Gastrocnemius medialis (tissue), 4 donors: ENCODE data around the gene RRP36. TPM values are rescaled to one million over a fixed set of nuclear protein-coding genes. Genes with fewer than 3 reads are reported as not detected.
"Not testable (repeated sequence)": the region's sequence is repeated elsewhere in the genome, so short reads cannot be mapped to it uniquely, and the experiment has no call there.

Experiments
- ATAC-seq, 2 donors: fragments of 150-250 bp; one replicate each; pipeline ENCODE4 v1.9.1; 2016
- DNase-seq, 2 donors: peaks; one replicate each; pipeline ENCODE4 v3.0.0-alpha.2; 2019
- H3K27ac ChIP-seq, 4 donors: fragments of 200-600 bp; sonication (generic); 1 replicate in 1 of 4; 2 replicates in 3 of 4; pipeline ENCODE4 v1.5.1; 2016 to 2018; ENCODE audit warnings: mild to moderate bottlenecking in 2 of 4, moderate library complexity in 1 of 4
- H3K27me3 ChIP-seq, 3 donors: fragments of 200-600 bp; sonication (generic) in 2 of 3; 1 replicate in 1 of 3; 2 replicates in 2 of 3; pipeline versions ENCODE4 v1.5.1 to v1.6.0; 2016 to 2019; ENCODE audit warnings: mild to moderate bottlenecking in 1 of 3, moderate library complexity in 1 of 3
- H3K36me3 ChIP-seq, 2 donors: fragments of 200-600 bp; sonication (generic) in 1 of 2; one replicate each; pipeline ENCODE4 v1.5.1; 2017 to 2018
- H3K4me1 ChIP-seq, 2 donors: fragments of 200-600 bp; sonication (generic) in 1 of 2; one replicate each; pipeline ENCODE4 v1.5.1; 2016 to 2017; ENCODE audit warnings: mild to moderate bottlenecking in 2 of 2
- H3K4me3 ChIP-seq, 4 donors: fragments of 200-600 bp; sonication (generic) in 3 of 4; 1 replicate in 1 of 4; 2 replicates in 3 of 4; pipeline ENCODE4 v1.5.1; 2016 to 2019; ENCODE audit warnings: mild to moderate bottlenecking in 2 of 4
- H3K9me3 ChIP-seq, 3 donors: fragments of 200-600 bp; sonication (generic) in 2 of 3; 1 replicate in 1 of 3; 2 replicates in 2 of 3; pipeline ENCODE4 v1.5.1; 2016 to 2019
- POLR2A ChIP-seq, 2 donors: fragments of 450-650 bp; IDR thresholded peaks; one replicate each; pipeline ENCODE4 v1.6.1; 2017; ENCODE audit warnings: antibody characterized with exemption in 2 of 2, mild to moderate bottlenecking in 2 of 2, moderate library complexity in 2 of 2
- in situ Hi-C, 4 donors: fragments of 200-750 bp; cut with MboI; loops; one replicate each; pipeline versions ENCODE4 v1.15.0 to v1.8.0; 2017; ENCODE audit warnings: low sequenced_read_pairs in 4 of 4
- intact Hi-C: fragments of 100-400 bp; cut with DNase I; formaldehyde crosslinking; loops from one replicate; pipeline ENCODE4 v1.15.1; 2023; ENCODE audit warnings: low total_unique reads
- total RNA-seq, 4 donors: library from RNA; depleted of rRNA; stranded (reverse); fragments of >200 nt; gene quantifications; one replicate each; pipeline versions ENCODE4 v1.1.0 to v1.2.3, GENCODE V29; 2016
- TF ChIP-seq, protein P1 (sequence below), 5 experiments: fragments of 450-650 bp in 3 of 5; fragments of 200-600 bp in 2 of 5; sonication (generic) in 2 of 5; IDR thresholded peaks in 4 of 5; conservative IDR thresholded peaks in 1 of 5; 1 replicate in 4 of 5; 2 replicates in 1 of 5; pipeline ENCODE4 v1.5.1; 2016 to 2019; ENCODE audit warnings: antibody characterized with exemption in 5 of 5, mild to moderate bottlenecking in 3 of 5, moderate library complexity in 3 of 5

RRP36 gene
- total RNA-seq, 4 donors from 2014 or later, result 37.7 to 64.3 (median 51.0) TPM

DNA sequence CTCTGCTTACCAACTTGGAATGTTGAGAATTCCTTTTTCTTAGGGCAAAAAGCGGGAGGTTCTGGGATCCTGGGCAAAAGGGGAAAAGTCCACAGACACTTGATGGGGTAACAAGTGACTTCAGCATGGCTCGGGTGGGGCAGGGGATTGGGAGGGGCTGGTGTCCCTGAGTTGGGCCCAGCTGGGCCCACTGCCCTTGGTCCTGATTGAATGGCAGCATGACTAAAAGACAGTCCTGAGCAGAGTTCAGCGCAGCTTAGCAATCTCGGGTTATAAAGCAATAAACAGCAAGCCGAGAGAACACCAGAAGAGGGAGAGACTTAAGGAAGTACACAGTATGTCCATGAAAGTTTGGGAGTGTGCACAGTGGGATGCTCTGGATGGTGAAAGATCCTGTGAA, 31.5 kb upstream of the RRP36 start:
- H3K4me1 ChIP-seq, result peaks cover 30 to 34% of the 10 kb centered on the region in 2 donors

DNA sequence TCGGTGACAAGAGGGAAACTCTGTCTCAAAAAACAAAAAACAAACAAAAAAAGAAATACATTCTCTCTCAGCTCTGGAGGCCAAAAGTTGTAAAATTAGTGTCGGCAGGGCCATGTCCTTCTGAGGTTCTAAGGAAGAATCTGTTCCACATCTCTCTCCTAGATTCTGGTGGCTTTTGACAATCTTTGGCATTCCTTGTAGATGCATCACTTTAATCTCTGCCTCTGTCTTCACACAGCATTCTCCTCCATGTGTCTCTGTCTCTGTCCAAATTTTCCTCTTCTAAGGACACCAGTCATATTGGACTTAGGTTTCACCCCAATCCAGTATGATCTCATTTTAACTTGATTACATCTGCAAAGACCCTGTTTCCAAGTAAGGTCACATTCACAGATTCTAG, 28.0 kb upstream of the RRP36 start:
- in situ Hi-C loops (no loop called here), intact Hi-C loops (no loop called here)
- no peak overlapping the region for H3K27ac ChIP-seq
- ATAC-seq (no peak), DNase-seq (no peak)
- H3K9me3 ChIP-seq, result no peaks in the 10 kb centered on the region
- peaks cover 0 to 17% of the 10 kb centered on the region in 2 donors for H3K36me3 ChIP-seq
- H3K27me3 ChIP-seq, result no peaks in the 10 kb centered on the region
- peaks cover under 1 to 6% of the 10 kb centered on the region in 2 donors for H3K4me1 ChIP-seq
- H3K4me3 ChIP-seq, result no peak overlapping the region
- TF ChIP-seq, protein P1, sequence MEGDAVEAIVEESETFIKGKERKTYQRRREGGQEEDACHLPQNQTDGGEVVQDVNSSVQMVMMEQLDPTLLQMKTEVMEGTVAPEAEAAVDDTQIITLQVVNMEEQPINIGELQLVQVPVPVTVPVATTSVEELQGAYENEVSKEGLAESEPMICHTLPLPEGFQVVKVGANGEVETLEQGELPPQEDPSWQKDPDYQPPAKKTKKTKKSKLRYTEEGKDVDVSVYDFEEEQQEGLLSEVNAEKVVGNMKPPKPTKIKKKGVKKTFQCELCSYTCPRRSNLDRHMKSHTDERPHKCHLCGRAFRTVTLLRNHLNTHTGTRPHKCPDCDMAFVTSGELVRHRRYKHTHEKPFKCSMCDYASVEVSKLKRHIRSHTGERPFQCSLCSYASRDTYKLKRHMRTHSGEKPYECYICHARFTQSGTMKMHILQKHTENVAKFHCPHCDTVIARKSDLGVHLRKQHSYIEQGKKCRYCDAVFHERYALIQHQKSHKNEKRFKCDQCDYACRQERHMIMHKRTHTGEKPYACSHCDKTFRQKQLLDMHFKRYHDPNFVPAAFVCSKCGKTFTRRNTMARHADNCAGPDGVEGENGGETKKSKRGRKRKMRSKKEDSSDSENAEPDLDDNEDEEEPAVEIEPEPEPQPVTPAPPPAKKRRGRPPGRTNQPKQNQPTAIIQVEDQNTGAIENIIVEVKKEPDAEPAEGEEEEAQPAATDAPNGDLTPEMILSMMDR (IDR thresholded peaks at IDR 0.05 in 4 of 5, conservative IDR thresholded peaks at IDR 0.05 in 1 of 5), result no peak
- no peak for TF ChIP-seq POLR2A (IDR thresholded peaks at IDR 0.05)

More for the DNA sequence above, 31.5 kb upstream of the RRP36 start:
- no peak overlapping the region for H3K27ac ChIP-seq
- no peaks in the 10 kb centered on the region for H3K27me3 ChIP-seq
- DNase-seq, result no peak
- no peak overlapping the region for H3K4me3 ChIP-seq
- in situ Hi-C loops, result no loop called here
- no peaks in the 10 kb centered on the region for H3K9me3 ChIP-seq
- TF ChIP-seq, protein P1 (IDR thresholded peaks at IDR 0.05 in 4 of 5, conservative IDR thresholded peaks at IDR 0.05 in 1 of 5), result no peak
- no peak for TF ChIP-seq POLR2A (IDR thresholded peaks at IDR 0.05)
- intact Hi-C loops, result no loop called here
- ATAC-seq, result no peak
- peaks cover 0 to 17% of the 10 kb centered on the region in 2 donors for H3K36me3 ChIP-seq

DNA sequence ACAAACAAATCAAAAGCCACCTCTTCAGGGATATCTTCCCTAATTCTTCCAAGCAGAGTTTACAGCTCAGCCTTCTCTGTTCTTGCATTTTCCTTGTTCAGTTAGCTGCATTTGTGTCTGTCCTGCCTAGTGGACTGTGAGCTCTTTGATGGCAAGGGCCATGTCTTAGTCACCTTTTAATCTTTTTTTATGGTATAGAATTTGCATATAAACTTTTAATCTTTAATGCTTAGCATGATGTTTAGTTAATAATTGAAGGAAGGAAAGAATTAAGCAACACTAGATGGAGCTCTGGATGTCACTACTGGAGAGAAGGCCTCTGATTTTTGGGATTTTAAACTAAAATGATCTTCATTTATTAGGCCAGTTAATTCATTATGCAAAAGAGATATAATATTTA, 24.9 kb upstream of the RRP36 start:
- Histone ChIP-seq H3K4me1 (no peaks in the 10 kb centered on the region), H3K27me3 (no peaks in the 10 kb centered on the region), H3K9me3 (no peaks in the 10 kb centered on the region), H3K27ac (no peak overlapping the region), H3K4me3 (no peak overlapping the region), H3K36me3 (peaks cover 0 to 3% of the 10 kb centered on the region in 2 donors)
- intact Hi-C loops (no loop called here), in situ Hi-C loops (no loop called here)
- no peak for DNase-seq
- TF ChIP-seq, protein P1 (IDR thresholded peaks at IDR 0.05 in 4 of 5, conservative IDR thresholded peaks at IDR 0.05 in 1 of 5), result no peak
- TF ChIP-seq POLR2A (IDR thresholded peaks at IDR 0.05), result no peak
- ATAC-seq, result no peak

DNA sequence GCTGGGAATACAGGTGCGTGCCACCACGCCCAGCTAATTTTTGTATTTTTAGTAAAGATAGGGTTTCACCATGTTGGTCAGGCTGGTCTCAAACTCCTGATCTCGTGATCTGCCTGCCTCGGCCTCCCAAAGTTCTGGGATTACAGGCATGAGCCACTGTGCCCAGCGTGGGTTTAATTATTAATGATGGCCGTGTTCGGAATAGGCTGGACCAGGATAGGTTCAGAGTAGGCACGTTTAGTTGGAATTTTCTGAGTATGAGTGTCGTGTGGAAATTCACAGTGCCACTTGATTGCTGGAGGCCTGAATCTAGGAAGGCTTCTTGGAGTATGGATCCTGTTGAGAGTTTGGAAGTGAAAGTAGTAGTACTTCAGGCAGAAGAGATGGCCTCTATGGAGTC, 23.2 kb upstream of the RRP36 start:
- H3K4me1 ChIP-seq, intact Hi-C loops, ATAC-seq, H3K27me3 ChIP-seq, H3K36me3 ChIP-seq, H3K27ac ChIP-seq, H3K4me3 ChIP-seq, DNase-seq, H3K9me3 ChIP-seq, in situ Hi-C loops: not testable (repeated sequence)

DNA sequence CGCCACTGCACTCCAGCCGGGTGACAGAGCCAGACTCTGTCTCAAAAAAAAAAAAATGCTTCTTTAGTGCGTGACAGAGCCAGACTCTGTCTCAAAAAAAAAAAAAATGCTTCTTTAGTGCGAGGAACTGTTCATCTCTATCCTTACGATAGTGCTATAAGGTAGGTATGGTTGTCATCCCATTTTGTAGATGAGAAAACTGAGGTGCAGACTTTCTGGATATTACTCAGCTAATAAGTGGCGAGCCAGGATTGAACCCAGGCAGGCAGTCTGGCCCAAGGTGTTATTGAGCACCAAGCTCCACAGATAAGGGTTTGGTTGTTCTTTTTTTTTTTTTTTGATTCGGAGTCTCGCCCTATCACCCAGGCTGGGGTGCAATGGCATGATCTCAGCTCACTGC, 19.6 kb upstream of the RRP36 start:
- intact Hi-C loops, result no loop called here
- no peak for ATAC-seq
- Histone ChIP-seq H3K27me3 (no peaks in the 10 kb centered on the region), H3K4me3 (no peak overlapping the region), H3K9me3 (no peaks in the 10 kb centered on the region), H3K4me1 (peaks cover 6% of the 10 kb centered on the region in 2 donors), H3K27ac (no peak overlapping the region), H3K36me3 (peaks cover 0 to 5% of the 10 kb centered on the region in 2 donors)
- TF ChIP-seq, protein P1 (IDR thresholded peaks at IDR 0.05 in 4 of 5, conservative IDR thresholded peaks at IDR 0.05 in 1 of 5), result no peak
- TF ChIP-seq POLR2A (IDR thresholded peaks at IDR 0.05), result no peak
- no peak for DNase-seq
- in situ Hi-C loops, result no loop called here
